Right renal pelvis (tissue), 4 donors: ENCODE data around the gene PLA2G4F. TPM values are rescaled to one million over a fixed set of nuclear protein-coding genes. Genes with fewer than 3 reads are reported as not detected.

ENCODE experiments used
- DNase-seq, 4 donors: peaks; one replicate each; pipeline ENCODE4 v3.0.0-alpha.2; 2013; ENCODE audit warnings: low read depth in 4 of 4, low spot score in 3 of 4, missing footprints in 1 of 4
- polyA plus RNA-seq, 4 donors: library from polyadenylated mRNA; unstranded; fragments of 120-200 nt; gene quantifications; one replicate each; pipeline ENCODE4 v1.2.1, GENCODE V29; 2013; ENCODE audit not compliant: insufficient read length in 4 of 4

PLA2G4F gene, protein sequence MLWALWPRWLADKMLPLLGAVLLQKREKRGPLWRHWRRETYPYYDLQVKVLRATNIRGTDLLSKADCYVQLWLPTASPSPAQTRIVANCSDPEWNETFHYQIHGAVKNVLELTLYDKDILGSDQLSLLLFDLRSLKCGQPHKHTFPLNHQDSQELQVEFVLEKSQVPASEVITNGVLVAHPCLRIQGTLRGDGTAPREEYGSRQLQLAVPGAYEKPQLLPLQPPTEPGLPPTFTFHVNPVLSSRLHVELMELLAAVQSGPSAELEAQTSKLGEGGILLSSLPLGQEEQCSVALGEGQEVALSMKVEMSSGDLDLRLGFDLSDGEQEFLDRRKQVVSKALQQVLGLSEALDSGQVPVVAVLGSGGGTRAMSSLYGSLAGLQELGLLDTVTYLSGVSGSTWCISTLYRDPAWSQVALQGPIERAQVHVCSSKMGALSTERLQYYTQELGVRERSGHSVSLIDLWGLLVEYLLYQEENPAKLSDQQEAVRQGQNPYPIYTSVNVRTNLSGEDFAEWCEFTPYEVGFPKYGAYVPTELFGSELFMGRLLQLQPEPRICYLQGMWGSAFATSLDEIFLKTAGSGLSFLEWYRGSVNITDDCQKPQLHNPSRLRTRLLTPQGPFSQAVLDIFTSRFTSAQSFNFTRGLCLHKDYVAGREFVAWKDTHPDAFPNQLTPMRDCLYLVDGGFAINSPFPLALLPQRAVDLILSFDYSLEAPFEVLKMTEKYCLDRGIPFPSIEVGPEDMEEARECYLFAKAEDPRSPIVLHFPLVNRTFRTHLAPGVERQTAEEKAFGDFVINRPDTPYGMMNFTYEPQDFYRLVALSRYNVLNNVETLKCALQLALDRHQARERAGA
- polyA plus RNA-seq: 10 to 100 TPM; 24.3 to 30.0 (median 27.0) TPM

- no peak for DNase-seq
Measured at GRCh38 chr15:42156243-42156922, at the start of gene PLA2G4F. PLA2G4F (minus strand) TSS chr15:42156636; CDS start chr15:42156549, 87 bp downstream.

DNA sequence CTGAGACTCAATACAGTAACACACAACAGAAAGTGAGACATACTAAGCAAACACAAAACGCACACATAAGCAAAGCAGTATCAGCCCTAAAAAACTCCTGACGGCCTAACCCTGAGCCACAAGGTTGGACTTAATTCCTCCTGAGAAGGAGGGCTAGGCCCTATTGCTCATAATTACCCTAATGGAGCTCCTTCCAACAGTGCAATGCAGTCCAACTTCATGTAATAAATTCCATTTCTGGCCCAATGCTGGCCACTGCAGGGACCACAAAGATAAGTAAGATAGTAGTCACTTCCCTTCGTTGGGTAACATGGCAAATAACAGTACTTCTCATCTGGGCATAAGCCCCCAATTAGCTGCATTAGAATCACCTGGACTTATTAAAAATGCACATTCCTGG, 47.5 kb upstream of the PLA2G4F start:
- no peak for DNase-seq

DNA sequence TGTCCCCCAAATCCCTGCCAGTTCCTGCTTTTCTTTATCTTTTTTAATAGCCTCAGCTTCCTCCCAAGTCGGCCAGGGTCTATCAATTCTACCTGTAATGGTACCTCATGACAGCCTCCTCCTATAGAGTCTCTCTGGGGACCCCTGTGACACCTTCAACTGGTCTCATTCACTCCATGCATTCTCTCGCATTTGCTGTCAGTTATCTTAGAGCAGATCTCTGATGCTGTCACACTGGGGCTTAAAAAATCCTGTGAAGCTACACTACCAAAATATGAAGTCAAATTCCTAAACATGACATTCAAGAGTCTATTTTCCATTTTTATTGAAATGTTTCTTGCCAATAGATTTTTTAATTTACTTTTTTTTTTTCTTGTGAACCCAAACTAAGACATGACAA, 46.2 kb upstream of the PLA2G4F start:
- DNase-seq: no peak

DNA sequence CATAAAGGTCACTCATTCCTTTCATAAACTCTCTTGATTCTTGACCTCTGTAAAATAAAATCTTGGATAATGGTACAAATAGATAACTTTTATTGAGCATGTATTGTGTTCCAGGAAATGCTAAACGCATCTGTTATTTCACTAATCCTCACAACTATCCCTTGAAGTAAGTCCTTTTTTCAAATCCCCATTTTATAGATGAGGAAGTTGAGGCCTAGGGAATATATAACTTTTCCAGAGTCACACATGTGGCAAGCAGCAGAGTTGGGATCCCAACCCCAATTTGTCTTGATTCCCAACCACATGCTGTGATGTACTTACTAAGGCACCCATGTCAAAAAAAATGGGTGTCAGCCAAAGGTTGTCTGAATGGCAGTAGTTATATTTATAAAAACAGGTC, 45.4 kb upstream of the PLA2G4F start:
- DNase-seq: no peak

DNA sequence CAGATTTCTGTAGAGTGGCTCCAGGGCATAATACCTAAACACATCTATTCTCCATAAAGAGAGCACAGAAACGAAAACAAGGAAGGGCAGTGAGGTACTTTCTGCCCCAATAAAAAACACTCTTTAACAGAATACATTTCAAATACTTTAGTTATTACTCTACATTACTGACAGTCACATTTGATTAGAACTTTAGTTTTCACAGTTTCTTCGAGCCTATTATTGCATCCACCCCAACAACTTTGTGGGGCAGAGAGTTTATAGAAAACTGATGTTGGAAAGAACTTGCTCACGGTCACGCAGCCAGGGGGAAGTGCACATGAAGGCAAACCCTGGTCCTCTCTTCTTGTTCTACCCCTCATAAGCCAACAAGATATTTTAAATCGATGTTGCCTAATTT, 42.7 kb upstream of the PLA2G4F start:
- DNase-seq: no peak

- no peak for DNase-seq
Measured at GRCh38 chr15:42198516-42198915, 42.1 kb upstream of the PLA2G4F start.

- DNase-seq: no peak
Measured at GRCh38 chr15:42194513-42194912, 38.1 kb upstream of the PLA2G4F start.

DNA sequence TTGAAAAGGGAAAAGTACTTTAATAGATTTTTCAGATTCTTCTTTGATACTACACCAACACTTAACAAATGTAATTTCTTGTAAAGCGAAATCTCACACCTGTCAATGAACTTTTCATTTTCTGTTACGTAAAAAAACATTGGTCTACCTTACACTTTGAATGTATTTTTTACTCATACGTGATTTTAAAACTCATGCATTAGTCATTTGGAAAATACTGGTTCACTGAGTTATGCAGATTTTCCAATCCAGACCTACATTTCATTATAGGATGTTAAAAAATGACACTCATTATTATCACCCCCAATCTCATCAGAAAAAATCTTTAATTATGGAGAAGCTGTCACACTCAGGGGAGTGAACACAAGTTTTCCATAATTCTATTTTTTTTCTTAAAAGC, 36.9 kb upstream of the PLA2G4F start:
- DNase-seq: no peak

GRCh38 chr15:42191610-42192346, 35.3 kb upstream of the PLA2G4F start:
- DNase-seq: no peak

DNA sequence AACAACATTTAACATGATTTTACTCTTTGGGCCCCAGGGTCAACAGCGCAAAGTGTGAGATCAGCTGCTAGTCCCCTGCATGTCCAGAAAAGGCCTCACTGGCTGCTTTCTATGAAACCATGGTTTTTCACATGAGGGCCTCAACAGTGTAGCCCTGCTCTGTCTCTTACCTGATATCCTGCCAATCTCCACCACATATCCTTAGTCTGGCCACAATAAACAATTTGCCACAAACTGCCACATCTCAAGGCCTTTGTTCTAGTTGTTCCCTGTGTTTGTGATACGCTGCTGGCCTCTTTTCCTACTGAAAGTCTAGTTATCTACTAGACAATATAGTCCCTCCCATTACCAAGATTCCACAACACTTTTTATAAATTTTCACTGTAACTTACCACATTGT, 33.9 kb upstream of the PLA2G4F start:
- no peak for DNase-seq

- no peak for DNase-seq
Measured at GRCh38 chr15:42185801-42186200, 29.4 kb upstream of the PLA2G4F start.

- no peak for DNase-seq
Measured at GRCh38 chr15:42184736-42185135, 28.3 kb upstream of the PLA2G4F start.

DNA sequence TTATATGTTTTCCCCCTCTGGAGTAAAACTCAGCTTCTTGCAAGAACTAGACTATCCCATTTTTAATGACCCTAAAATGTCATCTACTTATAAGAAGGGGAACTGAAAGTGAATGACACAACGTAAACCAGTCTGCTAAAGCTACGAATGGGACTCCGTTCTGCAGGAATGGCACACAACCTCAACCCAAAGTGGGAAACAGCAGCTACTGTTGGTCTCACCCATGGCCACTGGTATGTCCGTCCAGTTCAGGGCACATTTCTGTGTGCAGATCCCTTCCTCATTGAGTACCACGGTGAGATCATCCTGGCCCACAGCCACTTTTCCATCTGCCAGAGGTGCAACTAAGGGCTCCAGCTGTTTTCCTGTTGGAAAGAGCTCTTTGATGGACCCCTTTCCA, 27.9 kb upstream of the PLA2G4F start:
- no peak for DNase-seq

DNA sequence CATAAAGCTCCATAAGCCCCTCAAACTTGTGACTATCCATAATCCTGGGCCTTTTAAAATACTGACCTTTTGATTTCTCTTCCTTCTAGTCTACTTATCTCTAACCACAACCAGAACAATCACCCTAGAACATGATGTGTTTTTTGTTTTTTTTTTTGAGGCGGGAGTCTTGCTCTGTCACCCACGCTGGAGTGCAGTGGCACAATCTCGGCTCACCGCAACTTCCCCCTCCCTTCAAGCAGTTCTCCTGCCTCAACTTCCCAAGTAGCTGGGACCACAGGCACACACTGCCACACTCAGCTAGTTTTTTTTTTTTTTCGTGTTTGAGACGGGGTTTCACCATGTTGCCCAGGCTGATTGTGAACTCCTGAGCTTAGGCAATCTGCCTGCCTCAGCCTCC, 26.5 kb upstream of the PLA2G4F start:
- no peak for DNase-seq

GRCh38 chr15:42182328-42182886, 26.0 kb upstream of the PLA2G4F start:
- DNase-seq: no peak

DNA sequence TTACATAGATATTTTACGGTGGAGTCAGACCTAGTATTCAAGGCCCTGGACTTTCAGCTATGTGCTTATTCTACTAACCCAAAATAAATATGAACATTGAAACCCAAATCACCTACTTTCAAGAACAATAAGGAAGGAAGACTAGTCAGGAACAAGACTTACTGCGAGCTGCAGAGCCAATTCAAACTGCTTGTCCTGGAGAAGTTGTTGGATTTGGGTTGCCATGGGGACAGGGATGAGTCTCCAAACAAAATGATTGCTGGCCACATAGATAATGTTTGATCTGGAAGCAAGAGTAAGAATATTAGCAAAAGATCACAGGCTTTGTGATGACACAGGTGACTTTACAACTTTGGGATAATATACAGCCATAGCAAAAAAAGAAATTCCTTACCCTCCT, 21.6 kb upstream of the PLA2G4F start:
- no peak for DNase-seq

- DNase-seq: no peak
Measured at GRCh38 chr15:42175671-42176070, 19.2 kb upstream of the PLA2G4F start.

DNA sequence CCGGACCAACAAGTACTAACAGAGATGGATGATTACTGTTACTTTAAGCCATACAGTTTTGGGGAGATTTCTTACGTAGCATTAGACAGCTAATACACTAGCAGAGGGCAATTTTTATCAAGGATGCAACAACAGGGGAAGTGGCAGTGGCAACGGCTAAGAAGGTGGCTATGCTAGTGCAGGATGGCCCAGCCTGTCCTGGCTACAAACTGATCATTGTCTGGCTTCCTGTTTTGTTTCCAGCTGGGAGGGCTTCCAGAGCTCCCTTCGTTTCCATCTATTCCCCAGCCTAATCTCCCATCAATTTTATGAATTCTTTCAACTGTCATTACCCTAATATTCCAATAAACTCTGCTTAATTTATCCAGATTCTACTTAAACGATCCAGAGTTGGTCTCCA, 16.0 kb upstream of the PLA2G4F start:
- DNase-seq: no peak

DNA sequence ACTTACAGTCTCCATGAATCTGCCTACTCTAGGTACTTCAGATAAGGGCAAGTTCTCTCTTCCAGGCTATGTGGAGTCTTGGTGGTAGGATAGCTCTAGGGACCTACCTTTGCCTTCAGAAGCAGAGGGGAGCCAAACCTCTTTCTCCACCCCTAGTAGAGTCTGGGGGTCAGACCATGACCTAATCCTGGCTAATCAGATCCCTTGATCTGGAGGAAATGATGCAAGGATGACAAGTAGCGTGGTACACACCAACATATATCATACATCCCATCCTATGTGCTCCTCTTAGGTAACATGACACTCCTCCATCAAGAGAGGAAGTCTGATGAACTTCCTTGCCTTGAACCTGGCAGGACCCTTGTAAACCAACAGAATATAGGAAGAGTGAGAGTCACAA, 15.4 kb upstream of the PLA2G4F start:
- no peak for DNase-seq

DNA sequence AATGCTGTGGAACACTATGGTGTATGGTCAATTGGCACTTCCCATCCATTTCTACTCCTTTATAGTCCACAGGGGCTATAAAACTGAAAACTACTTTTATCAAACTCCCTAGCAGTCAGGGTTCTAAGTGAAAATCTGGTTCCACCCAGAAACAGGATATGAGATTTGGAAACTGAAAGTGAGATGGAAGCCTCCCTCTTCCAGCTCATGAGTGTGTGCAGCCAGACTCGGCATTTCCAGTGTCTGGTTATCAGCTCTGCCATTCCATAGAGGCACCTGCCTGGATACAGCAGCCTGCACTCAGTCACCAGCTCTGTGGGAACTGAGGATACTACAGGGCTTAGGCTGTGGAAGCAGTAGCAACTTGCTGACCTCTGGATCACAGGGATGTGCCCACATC, 14.7 kb upstream of the PLA2G4F start:
- no peak for DNase-seq
